Erythroblast (primary cell): ENCODE data around the gene COL6A3.

Experiments
- GATA1 ChIP-seq: IDR thresholded peaks from 2 replicates; pipeline ENCODE4 v1.6.1; 2011; ENCODE audit warnings: low read depth, mild to moderate bottlenecking, control low read depth, low read length, moderate library complexity
- POLR2A ChIP-seq: IDR thresholded peaks from 2 replicates; pipeline ENCODE4 v1.6.1; 2011; ENCODE audit warnings: mild to moderate bottlenecking, low read length

GRCh38 chr2:237345411-237345810 is 68.6 kb downstream of the COL6A3 start:
- TF ChIP-seq GATA1: no peak
- no peak for TF ChIP-seq POLR2A
